ENCODE results near the gene OR1D2. TPM values are rescaled to one million over a fixed set of nuclear protein-coding genes. Genes with fewer than 3 reads are reported as not detected.

OR1D2 gene
- polyA plus RNA-seq, 1 of the 3 experiments (the other 2 are of a cell fraction): not detected

- no peaks in the 10 kb centered on the region for H3K79me2 ChIP-seq (ENCODE audit: insufficient read depth)
- H3F3A ChIP-seq (replicated peaks; ENCODE audit: insufficient read depth): no peaks in the 10 kb centered on the region
- H3K36me3 ChIP-seq (replicated peaks in 1 of 2; ENCODE audit: control insufficient read depth in 1 of 2, insufficient read depth in 2 of 2, low read length in 1 of 2): no peaks in the 10 kb centered on the region
- no peaks in the 10 kb centered on the region for H3K9me2 ChIP-seq
- TF ChIP-seq FOSL2 (IDR thresholded peaks at IDR 0.05; ENCODE audit: borderline replicate concordance, low read depth) (no peak), RCOR1 (IDR thresholded peaks at IDR 0.05; ENCODE audit: low read length) (no peak), RAD21 (IDR thresholded peaks at IDR 0.05; ENCODE audit: low read length) (no peak), GATA2 (CRISPR knock-in tag; IDR thresholded peaks at IDR 0.05) (no peak), TAF1 (IDR thresholded peaks at IDR 0.05; ENCODE audit: borderline replicate concordance, low read depth, low read length) (no peak)
- no peak overlapping the region for H3K27ac ChIP-seq (ENCODE audit: low read depth in 2 of 2, low read length in 1 of 2)
- H2AFZ ChIP-seq (ENCODE audit: low read depth): no peak overlapping the region
- no peaks in the 10 kb centered on the region for H3K9me3 ChIP-seq
- H3K4me3 ChIP-seq (ENCODE audit: low read depth in 2 of 2, low read length in 1 of 2): no peak overlapping the region
- no peak overlapping the region for H3K9ac ChIP-seq
- H4K20me1 ChIP-seq (ENCODE audit: insufficient read depth): no peaks in the 10 kb centered on the region
- no peaks in the 10 kb centered on the region for H3K4me1 ChIP-seq (ENCODE audit: control insufficient read depth in 1 of 2, insufficient read depth in 2 of 2, low read depth in 1 of 2, low read length in 1 of 2)
- no peak for DNase-seq
- WGBS (ENCODE audit: low lambda C conversion rate): 59% methylated on average over 6 of the region's 6 CpGs
- H3K4me2 ChIP-seq: no peak overlapping the region
- ChIA-PET CTCF (interaction anchor here (0.9 to 2.1 kb wide), 7 partner anchors 9 to 608 kb away, joined by 3 to 18 read pairs (median 5); no protein-coding TSS in a partner anchor), POLR2A (interaction anchor here (0.7 to 2.0 kb wide), 3 partner anchors 9 to 252 kb away, joined by 3 to 5 read pairs (median 3); no protein-coding TSS in a partner anchor)
- H3K27me3 ChIP-seq (ENCODE audit: insufficient read depth): no peaks in the 10 kb centered on the region
Measured at GRCh38 chr17:3039736-3040135, 64.5 kb downstream of the OR1D2 start.

- H3K9me3 ChIP-seq: no peaks in the 10 kb centered on the region
- POLR2A ChIA-PET: interaction anchor here (0.7 to 2.0 kb wide), 3 partner anchors 8 to 252 kb away, joined by 3 to 5 read pairs (median 3); no protein-coding TSS in a partner anchor
- H3K4me2 ChIP-seq: no peak overlapping the region
- CTCF ChIA-PET: interaction anchor here (0.9 to 2.1 kb wide), 4 partner anchors 26 to 211 kb away, joined by 3 to 6 read pairs (median 5); no protein-coding TSS in a partner anchor
- no peaks in the 10 kb centered on the region for H3F3A ChIP-seq (replicated peaks; ENCODE audit: insufficient read depth)
- H2AFZ ChIP-seq (ENCODE audit: low read depth): no peak overlapping the region
- no peak overlapping the region for H3K9ac ChIP-seq
- H3K4me3 ChIP-seq (ENCODE audit: low read depth in 2 of 2, low read length in 1 of 2): no peak overlapping the region
- no peaks in the 10 kb centered on the region for H3K9me2 ChIP-seq
- no peaks in the 10 kb centered on the region for H3K79me2 ChIP-seq (ENCODE audit: insufficient read depth)
- no peaks in the 10 kb centered on the region for H3K36me3 ChIP-seq (replicated peaks in 1 of 2; ENCODE audit: control insufficient read depth in 1 of 2, insufficient read depth in 2 of 2, low read length in 1 of 2)
- no peak overlapping the region for H3K27ac ChIP-seq (ENCODE audit: low read depth in 2 of 2, low read length in 1 of 2)
- H3K4me1 ChIP-seq (ENCODE audit: control insufficient read depth in 1 of 2, insufficient read depth in 2 of 2, low read depth in 1 of 2, low read length in 1 of 2): no peaks in the 10 kb centered on the region
- WGBS (ENCODE audit: low lambda C conversion rate): 35% methylated on average over 5 of the region's 5 CpGs
- no peak for DNase-seq
- peak; percentile 19; the same call in 1 of the 2 replicates for TF ChIP-seq RAD21 (IDR thresholded peaks at IDR 0.05; ENCODE audit: low read length)
- TF ChIP-seq FOXJ3 (CRISPR knock-in tag; IDR thresholded peaks at IDR 0.05): no peak
- TF ChIP-seq TEAD4 (IDR thresholded peaks at IDR 0.05; ENCODE audit: borderline replicate concordance, insufficient read depth): no peak
- no peak for TF ChIP-seq RCOR1 (IDR thresholded peaks at IDR 0.05; ENCODE audit: low read length)
- TF ChIP-seq PBX3 (IDR thresholded peaks at IDR 0.05): no peak
- no peak for TF ChIP-seq GATA2 (CRISPR knock-in tag; IDR thresholded peaks at IDR 0.05)
- H3K27me3 ChIP-seq (ENCODE audit: insufficient read depth): no peaks in the 10 kb centered on the region
- no peaks in the 10 kb centered on the region for H4K20me1 ChIP-seq (ENCODE audit: insufficient read depth)
Measured at GRCh38 chr17:3038941-3039340, 65.3 kb downstream of the OR1D2 start.

Other genes starting within 250 kb of the OR1D2 start
- gene OR1D5, start 40.8 kb downstream of the OR1D2 start, polyA plus RNA-seq (2012; rRNA removed): not detected in 2 replicates
- not detected in 2 replicates for gene OR1G1, start 23.1 kb upstream of the OR1D2 start, polyA plus RNA-seq (2012; rRNA removed)
- not detected in 2 replicates for gene OR1A2, start 93.1 kb upstream of the OR1D2 start, polyA plus RNA-seq (2012; rRNA removed)
- not detected in 2 replicates for gene OR1A1, start 103.2 kb upstream of the OR1D2 start, polyA plus RNA-seq (2012; rRNA removed)
- not detected in 2 replicates for gene OR3A1, start 193.9 kb upstream of the OR1D2 start, polyA plus RNA-seq (2012; rRNA removed)